ENCODE data around the gene ABHD3.
"Not testable (repeated sequence)": the region's sequence is repeated elsewhere in the genome, so short reads cannot be mapped to it uniquely, and the experiment has no call there.

The ABHD3 gene

GRCh38 chr18:21703241-21703820 is 1.2 kb downstream of the ABHD3 start:
- no peak for DNase-seq (ENCODE audit: low spot score)

GRCh38 chr18:21702602-21703001 is 2.0 kb downstream of the ABHD3 start:
- no peak for DNase-seq (ENCODE audit: low spot score)

- DNase-seq (ENCODE audit: low spot score): no peak
These were observed 3.0 kb downstream of the ABHD3 start for GRCh38 chr18:21701621-21702020.

- no peak for DNase-seq (ENCODE audit: low spot score)
These were observed 4.0 kb downstream of the ABHD3 start for GRCh38 chr18:21700528-21701075.

- no peak for DNase-seq (ENCODE audit: low spot score)
These were observed 11.3 kb downstream of the ABHD3 start for GRCh38 chr18:21693322-21693721.

- DNase-seq (ENCODE audit: low spot score): no peak
These were observed 14.8 kb downstream of the ABHD3 start for GRCh38 chr18:21689736-21690135.

- no peak for DNase-seq (ENCODE audit: low spot score)
These were observed 18.1 kb downstream of the ABHD3 start for GRCh38 chr18:21686282-21687105.

GRCh38 chr18:21685556-21685981 is 19.0 kb downstream of the ABHD3 start:
- DNase-seq (ENCODE audit: low spot score): not testable (repeated sequence)

- DNase-seq (ENCODE audit: low spot score): no peak
These were observed 19.8 kb downstream of the ABHD3 start for GRCh38 chr18:21684731-21685130.

GRCh38 chr18:21682371-21683051 is 22.1 kb downstream of the ABHD3 start:
- DNase-seq (ENCODE audit: low spot score): peak; percentile 68

- no peak for DNase-seq (ENCODE audit: low spot score)
These were observed 24.4 kb downstream of the ABHD3 start for GRCh38 chr18:21680161-21680560.

- no peak for DNase-seq (ENCODE audit: low spot score)
These were observed 25.7 kb downstream of the ABHD3 start for GRCh38 chr18:21678859-21679258.

- not testable (repeated sequence) for DNase-seq (ENCODE audit: low spot score)
These were observed 29.2 kb downstream of the ABHD3 start for GRCh38 chr18:21675354-21675753.

GRCh38 chr18:21672521-21673267 is 31.9 kb downstream of the ABHD3 start:
- peak; percentile 20 for DNase-seq (ENCODE audit: low spot score)

GRCh38 chr18:21669736-21670285 is 34.8 kb downstream of the ABHD3 start:
- no peak for DNase-seq (ENCODE audit: low spot score)

- no peak for DNase-seq (ENCODE audit: low spot score)
These were observed 40.5 kb downstream of the ABHD3 start for GRCh38 chr18:21664069-21664468.

- no peak for DNase-seq (ENCODE audit: low spot score)
These were observed 41.0 kb downstream of the ABHD3 start for GRCh38 chr18:21663578-21663977.

GRCh38 chr18:21662581-21662980 is 42.0 kb downstream of the ABHD3 start:
- no peak for DNase-seq (ENCODE audit: low spot score)

- DNase-seq (ENCODE audit: low spot score): no peak
These were observed 44.5 kb downstream of the ABHD3 start for GRCh38 chr18:21660078-21660477.

GRCh38 chr18:21656402-21656801 is 48.2 kb downstream of the ABHD3 start:
- no peak for DNase-seq (ENCODE audit: low spot score)

GRCh38 chr18:21653361-21653760 is 51.2 kb downstream of the ABHD3 start:
- no peak for DNase-seq (ENCODE audit: low spot score)

GRCh38 chr18:21652073-21652472 is 52.5 kb downstream of the ABHD3 start:
- no peak for DNase-seq (ENCODE audit: low spot score)
